Choroid plexus epithelial cell (primary cell): Measurements from ENCODE around the gene MRPS2.
"Not testable (repeated sequence)": the region's sequence is repeated elsewhere in the genome, so short reads cannot be mapped to it uniquely, and the experiment has no call there.

ENCODE experiments used
- DNase-seq: peaks from one replicate; pipeline ENCODE4 v3.0.0-alpha.2; 2010; ENCODE audit warnings: low read depth
- H3K4me3 ChIP-seq: 2 replicates; pipeline ENCODE4 v1.5.1; 2011; ENCODE audit warnings: low read depth, mild to moderate bottlenecking, control low read depth, low read length, moderate library complexity
- CTCF ChIP-seq: conservative IDR thresholded peaks from 2 replicates; pipeline ENCODE4 v1.5.1; 2011; ENCODE audit warnings: low read depth, mild to moderate bottlenecking, control low read depth, inconsistent platforms, low read length, moderate library complexity

Gene MRPS2

GRCh38 chr9:135547756-135548736, 47.6 kb downstream of the MRPS2 start:
- TF ChIP-seq CTCF, result no peak
- DNase-seq, result no peak
- H3K4me3 ChIP-seq, result no peak overlapping the region

GRCh38 chr9:135549478-135550343, 49.2 kb downstream of the MRPS2 start:
- not testable (repeated sequence) for DNase-seq, H3K4me3 ChIP-seq

- H3K4me3 ChIP-seq, result no peak overlapping the region
- DNase-seq, result no peak
- TF ChIP-seq CTCF, result no peak
Measured at GRCh38 chr9:135550344-135550918, 49.9 kb downstream of the MRPS2 start.

GRCh38 chr9:135551031-135551430, 50.5 kb downstream of the MRPS2 start:
- no peak for DNase-seq
- H3K4me3 ChIP-seq, result no peak overlapping the region
- no peak for TF ChIP-seq CTCF

GRCh38 chr9:135551456-135551855, 51.0 kb downstream of the MRPS2 start:
- DNase-seq, result no peak

GRCh38 chr9:135552021-135552697, 51.7 kb downstream of the MRPS2 start:
- no peak for DNase-seq
- H3K4me3 ChIP-seq, result no peak overlapping the region
- TF ChIP-seq CTCF, result no peak

More at GRCh38 chr9:135551456-135551855, 51.0 kb downstream of the MRPS2 start:
- TF ChIP-seq CTCF, result no peak
- H3K4me3 ChIP-seq, result no peak overlapping the region
